Stimulated activated CD8-positive, alpha-beta memory T cell treated with anti-CD3 and anti-CD28 coated beads, Interleukin-12 subunit alpha, Interleukin-12 subunit beta, amount 100 ng/mL, for 1 hour (primary cell): Measurements from ENCODE around the gene TMEM258.

Source experiments
- DNase-seq: peaks from one replicate; pipeline ENCODE4 v3.0.0-alpha.2; 2020; ENCODE audit warnings: low read depth

Gene TMEM258

GRCh38 chr11:61739966-61740365 lies 52.4 kb downstream of the TMEM258 start:
- DNase-seq = no peak

- no peak for DNase-seq
Observed at GRCh38 chr11:61739413-61739812, 53.0 kb downstream of the TMEM258 start.
